ENCODE measurements around the gene RGS4.

Gene RGS4

DNA sequence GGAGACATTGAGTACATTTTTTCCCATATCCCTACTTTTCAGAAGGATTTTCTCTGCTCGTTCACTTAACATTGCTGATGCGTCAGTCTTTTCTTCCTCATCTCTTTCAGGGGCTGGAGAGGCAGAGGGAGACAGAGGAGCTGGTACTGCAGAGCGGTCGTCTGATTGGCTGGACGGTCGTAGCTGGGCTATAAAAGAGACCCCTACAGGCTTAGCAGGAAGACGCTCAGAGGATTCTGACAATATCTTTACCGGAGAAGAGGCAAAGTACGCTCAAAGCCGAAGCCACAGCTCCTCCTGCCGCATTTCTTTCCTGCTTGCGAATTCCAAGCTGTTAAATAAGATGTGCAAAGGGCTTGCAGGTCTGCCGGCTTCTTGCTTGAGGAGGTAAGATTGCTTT, at the start of gene RGS4:
TSS of gene RGS4 (plus strand) at position 220 of the 400 bp plus-strand sequence. CDS start at position 344, 124 bp downstream.
- DNase-seq: no peak

DNA sequence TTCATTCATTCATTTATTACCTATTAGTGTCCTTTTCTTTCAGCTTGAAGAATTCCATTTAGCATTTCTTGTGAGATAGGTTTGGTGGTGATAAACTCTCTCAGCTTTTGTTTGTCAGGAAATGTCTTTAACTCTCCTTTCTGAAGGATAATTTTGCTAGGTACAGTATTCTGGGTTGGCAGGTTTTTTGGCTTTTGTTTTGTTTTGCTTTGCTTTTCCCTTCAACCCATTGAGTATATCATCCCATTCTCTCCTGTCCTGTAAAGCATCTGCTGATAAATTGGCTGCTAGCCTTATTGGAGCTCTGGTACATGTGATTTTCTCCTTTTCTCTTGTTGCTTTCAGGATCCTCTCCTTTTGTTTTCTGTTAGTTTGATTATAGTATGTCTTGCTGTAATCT, 47.0 kb upstream of the RGS4 start:
- no peak for DNase-seq

DNA sequence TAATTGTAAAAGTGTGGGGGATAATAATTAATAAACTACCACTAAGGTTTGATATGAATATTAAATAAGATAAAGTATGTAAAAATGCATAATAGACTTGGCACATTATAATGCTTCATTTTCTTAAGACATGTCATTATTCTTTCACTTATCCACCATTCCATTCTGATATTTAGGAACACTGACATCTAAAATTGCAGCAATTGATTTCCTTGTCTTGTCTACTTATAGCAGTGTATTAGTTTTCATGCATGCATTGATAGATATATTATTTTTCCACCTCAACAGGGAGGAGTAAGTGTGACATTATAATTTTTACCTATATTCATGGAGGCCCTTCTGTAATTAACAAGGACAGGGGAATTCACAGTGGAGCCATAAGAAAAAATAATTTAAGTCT, 41.6 kb upstream of the RGS4 start:
- DNase-seq: no peak

DNA sequence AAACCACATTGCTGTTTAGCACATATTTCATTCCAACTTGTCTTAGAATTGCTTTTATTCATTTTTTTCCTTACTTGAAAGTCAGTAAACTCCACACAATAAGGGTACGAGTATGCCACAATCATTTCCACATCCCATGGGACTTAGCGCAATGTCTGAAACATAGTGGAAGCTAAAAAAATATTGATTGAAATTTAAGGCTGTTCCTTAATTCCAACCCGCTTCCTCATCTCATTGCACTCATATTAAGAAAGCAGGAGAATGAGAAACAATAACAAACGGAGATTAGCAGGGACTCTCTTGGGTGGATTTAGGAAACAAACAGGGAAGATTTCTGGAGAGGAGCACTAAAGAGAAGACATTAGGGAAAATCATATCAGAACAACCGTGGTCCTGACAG, 39.3 kb upstream of the RGS4 start:
- no peak for DNase-seq

DNA sequence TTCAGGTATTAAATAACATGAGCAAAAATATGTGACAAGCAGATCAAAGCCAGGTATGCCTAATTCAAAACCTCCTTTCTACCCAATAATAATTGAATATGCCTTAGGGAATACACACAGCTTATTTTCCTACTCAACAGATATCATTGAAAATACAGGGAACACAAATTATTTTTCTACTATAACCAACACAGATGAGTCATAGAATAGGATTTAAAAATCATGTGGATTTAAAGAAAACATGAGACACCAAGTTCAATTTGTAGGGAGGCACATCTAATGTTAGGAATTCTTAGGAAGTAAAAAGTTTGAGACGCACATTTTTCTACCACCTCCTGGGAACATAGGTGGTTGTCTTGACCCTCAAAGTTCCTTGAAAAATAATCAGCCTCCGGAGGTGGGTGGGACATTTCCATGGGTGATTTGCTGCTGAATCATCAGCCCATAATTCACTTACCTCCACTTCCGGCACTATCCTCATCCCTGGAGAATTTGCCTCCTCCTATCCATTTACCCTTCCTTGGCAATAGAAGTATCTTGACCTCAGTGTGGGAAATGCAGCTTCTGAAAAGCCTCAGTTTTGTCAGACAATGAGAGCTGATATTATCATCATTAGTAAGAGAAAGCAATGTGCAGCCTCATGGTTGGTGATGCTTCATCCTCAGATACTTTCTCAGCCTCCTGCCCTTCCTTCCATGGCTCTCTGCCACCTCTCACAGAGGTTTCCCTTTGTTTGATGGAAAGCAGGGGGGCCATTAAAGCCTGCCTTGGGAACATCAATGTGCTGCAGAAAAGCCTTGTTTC, 33.5 kb upstream of the RGS4 start:
- no peak for DNase-seq

DNA sequence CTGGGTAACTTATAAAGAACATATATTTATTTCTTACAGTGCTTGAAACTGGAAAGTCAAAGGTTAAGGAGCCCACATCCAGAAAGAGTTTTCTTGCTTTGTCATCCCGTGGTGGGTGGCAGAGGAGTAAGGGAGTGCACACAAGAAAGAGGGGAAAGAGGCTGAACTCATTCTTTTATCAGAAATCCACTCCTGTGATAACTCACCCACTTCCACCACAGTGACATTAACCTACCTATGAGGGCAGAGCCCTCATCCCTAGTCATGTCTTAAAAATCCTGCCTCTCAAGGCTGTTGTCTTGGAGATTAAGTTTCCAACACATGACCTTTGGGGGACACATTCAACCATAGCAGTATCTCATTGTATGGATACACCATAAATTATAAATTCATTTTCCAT, 32.5 kb upstream of the RGS4 start:
- DNase-seq: no peak

DNA sequence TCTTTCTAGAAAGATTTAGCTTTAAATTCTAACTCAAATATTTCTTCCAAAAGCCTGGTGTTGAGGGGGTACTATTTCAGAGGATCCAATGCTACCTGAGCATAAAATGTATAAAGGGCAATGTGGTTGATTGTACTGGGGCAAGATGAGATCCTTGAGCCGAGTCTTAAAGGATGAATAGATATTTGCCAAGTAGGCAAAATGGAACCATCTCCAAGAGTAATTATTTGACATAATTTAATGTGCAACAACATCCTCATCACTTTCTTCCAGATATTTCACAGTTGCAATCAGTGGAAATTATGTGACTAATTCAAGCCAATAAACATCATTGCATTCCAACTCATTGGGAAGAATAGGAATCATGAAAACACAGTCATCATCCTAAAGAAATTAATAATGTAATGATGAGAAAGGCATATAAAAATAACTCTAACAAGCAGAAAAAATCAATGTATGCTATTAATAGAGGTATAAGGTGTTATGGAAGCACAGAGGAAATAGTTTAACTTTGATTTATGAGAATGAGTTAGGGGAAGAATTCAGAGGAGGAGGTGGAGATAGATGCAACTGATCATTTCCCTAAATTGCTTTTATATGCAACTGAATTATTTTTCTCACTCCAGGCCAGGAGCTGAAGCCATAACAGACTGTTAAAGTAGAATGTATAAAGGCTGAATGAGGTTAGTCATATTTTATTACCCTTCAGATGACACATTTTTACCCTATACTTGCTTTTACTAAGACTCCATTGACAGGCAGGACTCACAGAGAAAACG, 30.0 kb upstream of the RGS4 start:
- no peak for DNase-seq

DNA sequence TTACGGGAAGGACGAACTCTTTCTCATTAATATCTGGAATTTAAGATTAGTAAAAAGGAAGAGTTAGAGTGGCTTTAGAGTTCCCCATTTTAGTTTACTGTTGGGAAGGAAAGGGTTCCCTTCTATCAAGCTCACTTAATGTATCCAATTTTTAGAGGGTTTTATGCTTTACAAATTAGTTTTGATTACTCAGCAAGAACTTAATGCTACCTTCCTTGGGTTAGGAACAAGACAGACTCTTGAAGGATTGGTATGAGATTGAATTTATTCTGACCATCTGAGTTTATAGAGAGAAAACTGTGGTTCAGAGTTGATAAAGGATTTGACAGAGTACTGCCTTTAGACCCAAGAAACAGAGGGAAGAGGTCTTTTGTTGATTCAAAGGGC, 29.5 kb upstream of the RGS4 start:
- DNase-seq: no peak

DNA sequence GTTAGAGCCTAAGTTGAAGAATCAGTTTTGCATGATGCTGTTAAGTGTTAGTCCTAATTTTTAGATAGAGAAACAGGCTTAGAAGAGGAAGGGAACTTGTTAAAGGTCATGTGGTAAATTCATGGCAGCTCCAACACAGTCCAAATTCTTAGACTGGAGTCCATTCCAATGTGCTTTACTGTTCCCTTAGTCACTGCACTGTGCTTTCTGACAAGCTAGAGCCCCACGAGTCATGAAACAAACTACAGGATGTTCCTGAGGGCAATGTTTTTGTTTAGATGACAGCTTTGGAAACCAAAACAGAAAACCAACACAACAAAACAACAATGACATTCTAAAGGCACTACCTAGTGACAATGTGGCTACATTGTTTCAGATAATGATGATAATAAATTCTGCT, 23.1 kb upstream of the RGS4 start:
- DNase-seq: no peak

DNA sequence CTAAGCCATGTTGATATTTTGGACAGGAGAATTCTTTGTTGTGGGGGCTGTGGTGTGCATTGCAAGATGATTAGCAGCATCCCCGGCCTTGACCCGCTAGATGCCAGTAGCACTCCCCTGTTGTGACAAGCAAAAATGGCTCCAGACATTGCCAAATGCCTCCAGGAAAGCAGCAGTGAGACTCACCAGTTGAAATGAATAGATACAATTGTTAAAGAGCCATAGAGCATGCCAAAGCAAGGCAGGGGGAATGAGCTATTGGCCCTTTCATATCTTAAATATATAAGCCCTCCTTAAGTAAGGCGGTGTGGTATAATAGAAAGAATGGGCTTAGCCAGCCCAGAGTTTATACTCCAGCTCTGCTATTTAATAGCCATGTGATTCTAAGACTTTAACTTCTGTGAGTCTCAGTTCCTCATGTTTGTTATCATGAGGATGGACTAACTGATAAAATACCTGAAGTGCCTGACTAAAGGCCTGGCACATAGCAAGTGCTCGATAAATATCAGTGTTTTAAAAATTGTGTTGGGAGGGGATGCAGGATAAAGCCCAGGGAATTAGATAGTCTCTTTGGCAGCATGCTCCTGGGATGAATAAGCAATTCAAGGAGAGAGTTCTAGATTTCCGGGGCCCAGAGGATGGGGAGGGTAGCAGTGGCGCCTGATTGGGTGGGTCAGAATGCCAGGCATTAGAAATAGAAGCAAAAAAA, 21.1 kb upstream of the RGS4 start:
- no peak for DNase-seq

DNA sequence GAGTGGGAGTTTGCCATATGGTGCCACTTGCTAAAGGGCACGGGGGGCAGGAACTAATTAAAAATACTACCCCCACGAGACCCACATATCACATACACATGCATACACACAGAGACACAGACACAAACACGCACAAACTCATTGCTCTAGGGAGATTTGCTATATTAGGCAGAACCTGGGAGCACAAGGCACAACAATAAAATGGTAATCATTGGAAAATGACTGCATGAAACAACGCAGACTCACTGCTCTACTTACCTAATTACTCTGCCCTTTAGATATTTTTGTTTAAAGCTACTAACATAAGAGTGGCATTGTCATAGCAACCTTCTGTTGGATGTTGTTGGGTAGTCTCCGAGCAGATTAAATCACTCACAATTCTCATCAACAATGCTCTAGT, 20.3 kb upstream of the RGS4 start:
- DNase-seq: no peak

DNA sequence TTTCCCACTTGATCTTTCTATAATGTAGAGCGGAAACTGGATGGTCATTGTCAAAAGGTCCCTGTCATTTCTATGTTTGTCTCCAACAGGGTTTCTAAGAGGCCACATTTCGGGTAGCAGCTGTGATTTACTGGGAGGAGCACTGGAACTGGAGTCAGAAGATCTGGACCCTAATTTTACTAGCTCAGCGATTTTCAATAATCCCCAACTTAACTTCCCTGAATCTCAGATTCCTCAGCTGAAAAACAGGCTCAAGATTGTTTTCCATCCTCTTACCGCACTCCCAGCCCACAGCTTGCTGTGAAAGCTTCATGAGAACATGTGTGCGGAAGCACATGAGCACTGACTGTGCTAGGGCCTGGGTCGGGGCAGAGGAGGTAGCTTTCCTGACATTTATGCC, 19.9 kb upstream of the RGS4 start:
- DNase-seq: no peak

DNA sequence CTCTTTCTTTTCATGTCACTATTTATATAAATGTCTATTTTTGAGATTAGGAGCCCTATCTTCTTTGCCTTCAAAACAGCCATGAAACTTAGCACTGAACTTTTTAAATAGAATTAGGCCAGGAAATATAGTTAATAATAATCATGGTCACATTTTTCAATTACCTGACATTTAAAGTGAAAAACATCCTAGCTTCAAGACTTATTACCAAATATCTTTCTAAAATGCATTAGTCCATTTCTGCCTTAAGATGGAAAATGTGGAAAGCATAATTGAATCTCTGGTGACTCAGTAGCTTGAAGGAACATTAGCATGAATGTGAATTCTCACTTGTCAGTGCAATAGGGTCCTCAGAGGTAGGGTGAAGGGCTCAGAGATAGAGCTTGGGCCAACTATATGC, 18.7 kb upstream of the RGS4 start:
- no peak for DNase-seq

DNA sequence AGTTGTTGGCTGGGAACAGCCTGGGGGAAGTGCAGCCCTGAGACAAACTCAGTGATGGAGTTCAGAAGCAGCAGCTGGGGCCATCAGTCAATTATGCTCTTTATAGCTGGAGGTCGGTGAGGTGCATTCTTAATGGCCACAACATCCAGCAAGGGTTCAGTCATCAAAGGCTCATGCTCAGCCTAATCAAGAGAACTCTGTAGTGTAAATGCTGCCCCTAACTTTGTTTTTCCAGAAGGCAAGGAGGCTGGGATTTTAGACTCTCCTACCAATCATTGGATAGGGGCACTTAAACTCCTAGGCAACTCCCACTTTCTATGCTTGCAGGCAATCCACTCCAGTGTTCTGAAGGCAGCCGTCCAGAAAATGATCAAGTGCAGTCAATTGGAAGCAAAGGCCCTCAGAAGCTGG, 15.0 kb upstream of the RGS4 start:
- DNase-seq: no peak

DNA sequence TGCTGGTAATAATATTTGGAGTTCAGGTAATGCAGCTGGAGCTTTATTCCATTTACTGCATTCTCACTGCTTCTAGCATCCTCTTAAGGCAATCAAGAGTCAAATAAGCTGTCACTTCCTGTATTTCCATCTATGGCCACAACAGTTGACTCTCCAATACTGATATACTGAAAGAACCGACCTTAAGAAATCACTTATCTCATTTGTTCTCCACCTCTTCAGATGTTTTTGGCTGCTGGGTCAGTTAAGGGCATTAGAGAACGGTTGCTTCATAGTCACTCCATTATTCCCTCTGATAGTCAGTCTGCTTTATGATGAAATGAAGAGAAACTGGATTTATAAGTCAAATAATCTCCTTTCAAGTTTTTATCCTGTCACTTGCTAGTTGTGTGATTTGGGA, 14.2 kb upstream of the RGS4 start:
- DNase-seq: no peak

DNA sequence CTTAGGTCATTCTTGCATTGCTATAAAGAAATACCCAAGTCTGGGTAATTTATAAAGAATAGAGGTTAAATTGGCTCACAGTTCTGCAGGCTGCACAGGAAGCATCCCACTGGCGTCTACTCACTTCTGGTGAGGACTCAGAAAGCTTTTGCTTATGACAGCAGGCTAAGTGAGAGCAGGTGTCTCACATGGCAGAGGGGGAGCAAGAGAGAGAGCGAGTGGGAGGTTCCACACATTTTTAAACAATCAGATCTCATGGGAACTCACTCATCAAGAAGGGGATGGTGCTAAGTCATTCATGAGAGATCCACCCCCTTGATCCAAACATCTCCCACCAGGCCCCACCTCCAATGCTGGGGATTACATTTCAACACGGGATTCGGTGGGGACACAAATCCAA, 13.6 kb upstream of the RGS4 start:
- no peak for DNase-seq

DNA sequence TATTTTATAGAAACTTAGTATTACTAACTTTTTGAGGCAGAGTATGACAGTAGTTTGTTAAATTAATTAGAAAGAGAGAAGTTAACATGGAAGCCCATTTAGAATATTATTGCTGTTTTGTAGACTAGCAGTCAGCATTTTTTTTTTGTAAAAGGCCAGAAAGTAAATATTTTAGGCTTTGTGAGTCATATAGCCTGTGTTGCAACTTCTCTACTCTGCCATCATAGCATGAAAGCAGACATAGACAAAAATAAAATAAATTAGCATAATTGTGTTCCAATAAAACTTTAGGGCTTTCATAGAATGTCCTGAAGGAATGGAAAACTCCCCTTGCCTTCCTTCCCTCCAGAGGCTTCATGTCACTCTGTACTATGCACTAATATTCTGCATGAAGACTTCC, 12.3 kb upstream of the RGS4 start:
- DNase-seq: no peak

DNA sequence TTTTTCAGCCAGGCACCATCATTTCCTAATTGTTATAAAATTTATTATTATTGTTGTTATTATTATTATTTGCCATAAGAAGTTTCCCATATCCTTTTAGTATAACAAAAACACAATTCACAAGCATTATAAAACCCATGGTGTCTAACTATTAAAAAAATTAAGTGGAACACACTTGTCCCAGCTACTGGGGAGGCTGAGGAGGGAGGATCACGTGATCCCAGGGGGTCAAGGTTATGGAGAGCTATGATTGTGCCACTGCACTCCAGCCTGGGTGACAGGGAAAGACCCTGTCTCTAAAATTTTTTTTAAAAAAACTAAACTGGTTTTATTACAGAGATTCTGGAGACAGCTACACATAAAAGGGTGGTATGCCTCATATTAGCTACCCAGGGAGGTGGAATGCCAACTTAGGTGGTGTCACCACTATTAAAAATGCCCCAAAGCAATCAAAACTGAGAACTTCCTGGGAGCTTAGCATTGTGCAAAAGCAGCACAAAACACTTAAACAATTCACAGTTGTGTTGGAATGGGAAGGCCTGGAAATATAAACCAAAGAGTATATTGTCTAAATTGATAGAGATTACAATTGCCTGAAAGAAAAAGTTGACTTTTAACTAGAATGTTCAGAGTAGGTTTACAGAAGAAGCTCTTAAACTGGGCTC, 8.7 kb upstream of the RGS4 start:
- no peak for DNase-seq

DNA sequence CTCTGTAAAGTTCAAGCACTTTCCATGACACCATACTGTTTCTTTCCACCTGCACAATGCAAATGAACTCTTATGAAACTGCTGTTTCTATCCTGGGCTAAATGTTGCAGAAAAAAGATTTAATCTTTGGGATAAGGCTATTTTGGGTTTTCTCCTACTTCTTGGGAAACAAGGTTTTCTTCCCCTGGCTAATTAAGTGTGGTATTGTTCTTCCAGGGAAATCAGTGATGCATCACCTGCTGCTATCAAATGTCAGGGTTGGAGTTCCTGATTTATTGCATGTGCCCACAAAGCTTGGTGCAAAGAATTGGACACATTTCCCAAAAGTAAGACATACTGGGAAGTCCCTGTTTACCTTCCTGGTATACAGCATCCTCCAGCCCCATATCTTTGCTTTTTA, 6.0 kb upstream of the RGS4 start:
- DNase-seq: no peak

DNA sequence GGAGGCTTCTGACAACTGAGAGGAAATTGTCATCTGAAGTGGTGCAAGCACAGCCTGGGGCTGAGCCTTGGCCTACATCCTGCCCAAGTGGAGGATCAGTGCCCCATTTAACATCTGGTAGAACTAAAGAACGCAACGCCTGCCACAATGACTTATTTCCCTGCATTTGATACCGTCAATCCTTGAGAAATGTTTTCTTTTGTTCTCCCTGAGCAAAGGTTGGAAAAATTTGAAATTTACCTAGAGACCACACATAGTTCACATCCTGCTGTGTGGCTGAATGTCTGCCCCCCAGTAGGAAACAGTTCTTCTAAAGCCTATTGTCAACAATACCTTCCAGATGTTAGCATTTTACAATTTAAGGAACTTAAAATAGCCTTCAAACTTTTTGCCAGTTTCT, 5.6 kb upstream of the RGS4 start:
- no peak for DNase-seq

DNA sequence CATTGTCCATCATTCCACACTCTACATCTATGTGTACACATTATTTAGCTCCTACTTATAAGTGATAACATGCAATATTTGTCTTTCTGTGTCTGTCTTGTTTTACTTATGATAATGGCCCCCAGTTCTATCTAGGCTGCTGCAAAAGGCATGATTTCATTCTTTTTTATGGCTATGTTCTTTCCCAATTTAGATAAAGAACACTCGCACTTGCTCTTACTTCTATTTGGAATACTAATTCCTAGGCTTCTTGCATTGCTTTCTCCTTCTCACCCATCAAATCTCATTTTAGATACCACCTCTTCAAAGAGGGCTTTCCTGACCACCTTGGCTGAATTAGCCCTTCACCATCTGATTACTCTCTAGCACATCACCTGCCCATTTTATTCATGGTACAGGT, 3.0 kb upstream of the RGS4 start:
- no peak for DNase-seq

DNA sequence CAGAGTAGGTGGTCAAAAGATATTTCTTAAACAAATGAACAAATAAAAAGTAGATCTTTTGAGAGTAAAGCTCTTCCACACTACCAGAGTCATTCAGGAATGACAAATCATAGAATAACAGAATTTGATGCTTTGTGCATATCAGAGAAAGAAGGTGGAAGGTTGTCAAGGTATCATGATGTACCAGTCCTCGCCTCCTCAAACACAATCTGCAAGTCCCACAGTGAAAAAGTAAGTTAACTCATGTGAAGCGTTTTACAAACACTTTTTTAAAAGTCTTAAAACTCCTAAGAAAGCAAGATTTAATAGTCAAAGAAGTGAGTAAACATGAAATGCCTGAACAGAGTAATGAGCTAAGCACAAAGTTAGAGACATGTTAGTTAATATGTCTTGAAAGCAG, 2.5 kb upstream of the RGS4 start:
- no peak for DNase-seq

DNA sequence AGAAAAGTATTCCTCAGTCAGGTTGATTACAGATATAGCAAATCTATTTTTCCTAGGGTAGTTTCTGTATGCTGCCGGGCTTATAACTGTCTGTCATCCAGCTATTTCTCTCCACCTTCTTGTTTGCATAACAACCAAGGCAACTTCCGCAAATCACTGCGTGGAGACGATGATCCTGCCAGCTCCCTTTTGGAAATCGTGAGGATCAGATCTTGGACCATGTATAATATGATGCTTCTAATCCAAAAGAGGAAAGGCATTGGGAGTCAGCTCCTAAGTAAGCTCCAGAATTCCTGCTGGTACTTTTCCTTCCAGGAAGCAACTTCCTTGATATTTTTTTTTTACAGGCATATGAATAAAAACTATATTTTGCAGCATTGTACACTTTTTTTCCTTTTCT, 445 bp upstream of the RGS4 start:
- no peak for DNase-seq

Measured in CD4-positive, alpha-beta T cell treated with Interleukin-1 beta for 1 hour (primary cell).